NCI-H2029 treated with DMSO at 0.1 percent for 48 hours (cell line): Measurements from ENCODE around the gene WDFY4.

Experiments
- DNase-seq: peaks from one replicate; lab custom pipeline; 2025; lab: John Stamatoyannopoulos, UW

Gene WDFY4

GRCh38 chr10:48985621-48986158, 301.0 kb downstream of the WDFY4 start:
- DNase-seq, result no peak

- no peak for DNase-seq
These were observed 305.6 kb downstream of the WDFY4 start for GRCh38 chr10:48990226-48990625.

GRCh38 chr10:48993627-48994026, 309.0 kb downstream of the WDFY4 start:
- no peak for DNase-seq

GRCh38 chr10:48996329-48996728, 311.7 kb downstream of the WDFY4 start:
- DNase-seq, result no peak

- no peak for DNase-seq
These were observed 314.7 kb downstream of the WDFY4 start for GRCh38 chr10:48999346-48999745.

- no peak for DNase-seq
These were observed 316.0 kb downstream of the WDFY4 start for GRCh38 chr10:49000437-49001398.

GRCh38 chr10:49001402-49001801, 316.7 kb downstream of the WDFY4 start:
- no peak for DNase-seq

- no peak for DNase-seq
These were observed 317.4 kb downstream of the WDFY4 start for GRCh38 chr10:49001870-49002672.

GRCh38 chr10:49005270-49005669, 320.6 kb downstream of the WDFY4 start:
- DNase-seq, result no peak

GRCh38 chr10:49007129-49007528, 322.5 kb downstream of the WDFY4 start:
- no peak for DNase-seq

GRCh38 chr10:49008091-49008490, 323.4 kb downstream of the WDFY4 start:
- DNase-seq, result no peak

GRCh38 chr10:49008505-49009198, 324.0 kb downstream of the WDFY4 start:
- DNase-seq, result no peak

GRCh38 chr10:49009199-49009979, 324.7 kb downstream of the WDFY4 start:
- no peak for DNase-seq

GRCh38 chr10:49010295-49010694, 325.6 kb downstream of the WDFY4 start:
- DNase-seq, result no peak

GRCh38 chr10:49010865-49011264, 326.2 kb downstream of the WDFY4 start:
- no peak for DNase-seq

- DNase-seq, result no peak
These were observed 327.1 kb downstream of the WDFY4 start for GRCh38 chr10:49011756-49012155.

- no peak for DNase-seq
These were observed 327.9 kb downstream of the WDFY4 start for GRCh38 chr10:49012603-49013002.

GRCh38 chr10:49015700-49016099, 331.0 kb downstream of the WDFY4 start:
- DNase-seq, result no peak

GRCh38 chr10:49021685-49022084, 337.0 kb downstream of the WDFY4 start:
- no peak for DNase-seq

GRCh38 chr10:49023071-49023470, 338.4 kb downstream of the WDFY4 start:
- no peak for DNase-seq

- DNase-seq, result no peak
These were observed 339.1 kb downstream of the WDFY4 start for GRCh38 chr10:49023752-49024151.
